Stimulated activated CD4-positive, alpha-beta T cell treated with anti-CD3 and anti-CD28 coated beads, Interleukin-15, amount 100 ng/mL, for 48 hours (primary cell): ENCODE measurements around the gene LCN10.

ENCODE experiments used
- DNase-seq, 2 donors: peaks; one replicate each; pipeline ENCODE4 v3.0.0-alpha.2; 2020; ENCODE audit warnings: low read depth in 2 of 2

The LCN10 gene

GRCh38 chr9:136738960-136739359, 3.8 kb downstream of the LCN10 start:
- no peak for DNase-seq

GRCh38 chr9:136735812-136736480, 6.8 kb downstream of the LCN10 start:
- DNase-seq, result no peak

GRCh38 chr9:136734837-136735496, 7.8 kb downstream of the LCN10 start:
- DNase-seq, result no peak

GRCh38 chr9:136733611-136734010, 9.1 kb downstream of the LCN10 start:
- DNase-seq, result no peak

- no peak for DNase-seq
Observed at GRCh38 chr9:136732444-136733178, 10.1 kb downstream of the LCN10 start.

- no peak for DNase-seq
Observed at GRCh38 chr9:136729926-136730325, 12.8 kb downstream of the LCN10 start.

GRCh38 chr9:136729144-136729543, 13.6 kb downstream of the LCN10 start:
- DNase-seq, result no peak

- no peak for DNase-seq
Observed at GRCh38 chr9:136728548-136729123, 14.1 kb downstream of the LCN10 start.

GRCh38 chr9:136728080-136728547, 14.6 kb downstream of the LCN10 start:
- peak; percentile 83 to 84 for DNase-seq

GRCh38 chr9:136726631-136727191, 16.0 kb downstream of the LCN10 start:
- no peak for DNase-seq

- no peak for DNase-seq
Observed at GRCh38 chr9:136726118-136726517, 16.6 kb downstream of the LCN10 start.

GRCh38 chr9:136725612-136726011, 17.1 kb downstream of the LCN10 start:
- no peak for DNase-seq

- DNase-seq, result no peak
Observed at GRCh38 chr9:136724772-136725171, 18.0 kb downstream of the LCN10 start.

GRCh38 chr9:136723989-136724388, 18.8 kb downstream of the LCN10 start:
- no peak for DNase-seq

GRCh38 chr9:136723362-136723976, 19.3 kb downstream of the LCN10 start:
- no peak for DNase-seq

- DNase-seq, result no peak
Observed at GRCh38 chr9:136722969-136723356, 19.8 kb downstream of the LCN10 start.

- DNase-seq, result no peak
Observed at GRCh38 chr9:136722093-136722968, 20.4 kb downstream of the LCN10 start.

- no peak for DNase-seq
Observed at GRCh38 chr9:136721339-136722092, 21.2 kb downstream of the LCN10 start.

- DNase-seq, result no peak
Observed at GRCh38 chr9:136720898-136721338, 21.8 kb downstream of the LCN10 start.
